MV-4-11 (cell line): Measurements from ENCODE around the gene DUSP10.

Experiments used
- DNase-seq: peaks from one replicate; lab custom pipeline; 2025; lab: John Stamatoyannopoulos, UW

The DUSP10 gene

DNA sequence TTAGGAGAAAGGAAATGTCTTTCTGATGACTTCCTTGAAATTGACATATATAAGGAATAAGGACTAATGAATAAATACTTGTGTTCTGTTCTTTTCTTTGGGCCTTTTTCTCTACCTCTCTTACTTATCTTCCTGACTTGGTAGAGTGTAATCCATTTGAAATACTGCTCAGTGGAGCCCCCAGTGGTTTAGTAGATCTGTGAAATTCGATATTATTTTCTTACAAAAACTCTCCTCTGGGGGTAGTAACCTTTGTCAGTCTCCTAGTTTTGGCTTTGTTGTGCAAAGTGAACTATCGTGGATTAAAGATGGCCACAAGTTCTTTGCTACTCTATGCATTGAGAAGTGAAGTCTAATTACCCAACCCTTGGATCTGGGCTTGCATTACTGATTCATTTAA, 48.8 kb downstream of the DUSP10 start:
- DNase-seq: no peak

DNA sequence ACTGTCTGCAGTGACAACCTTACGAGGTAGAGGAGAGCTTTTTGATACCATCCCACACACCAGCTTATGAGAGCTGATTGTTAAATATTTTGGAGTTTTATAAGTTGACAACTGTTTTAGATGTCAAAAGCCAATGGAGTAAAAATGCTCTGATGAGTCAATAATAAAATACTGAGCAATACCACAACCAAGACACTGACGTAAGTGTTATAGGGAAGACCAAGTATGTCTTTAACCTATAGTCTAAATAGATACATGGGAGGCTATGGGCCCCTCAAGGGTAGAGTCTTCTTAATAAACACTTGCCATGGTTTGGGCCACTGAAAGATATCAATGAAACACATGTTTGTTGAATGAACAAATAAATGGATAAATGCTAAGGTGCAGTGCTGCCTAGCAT, 49.2 kb downstream of the DUSP10 start:
- no peak for DNase-seq

DNA sequence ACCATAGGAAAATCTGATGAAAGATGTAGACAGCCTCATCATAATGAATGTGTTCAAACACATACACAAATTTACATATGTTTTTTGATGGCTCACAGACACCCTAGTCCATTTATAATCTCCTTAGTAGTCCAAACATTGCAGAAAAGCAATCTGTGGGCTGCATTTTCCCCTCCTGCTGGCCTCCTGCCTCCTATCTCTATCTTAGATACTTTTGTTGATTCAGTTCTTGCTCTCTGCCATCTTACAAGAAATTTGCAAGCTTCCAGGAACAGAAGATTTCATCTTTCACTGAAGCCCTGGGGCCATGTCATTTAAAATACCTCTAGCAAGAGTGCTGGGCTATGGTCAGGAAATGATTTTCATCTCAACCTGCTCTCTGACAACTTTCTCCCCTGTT, 50.6 kb downstream of the DUSP10 start:
- no peak for DNase-seq

DNA sequence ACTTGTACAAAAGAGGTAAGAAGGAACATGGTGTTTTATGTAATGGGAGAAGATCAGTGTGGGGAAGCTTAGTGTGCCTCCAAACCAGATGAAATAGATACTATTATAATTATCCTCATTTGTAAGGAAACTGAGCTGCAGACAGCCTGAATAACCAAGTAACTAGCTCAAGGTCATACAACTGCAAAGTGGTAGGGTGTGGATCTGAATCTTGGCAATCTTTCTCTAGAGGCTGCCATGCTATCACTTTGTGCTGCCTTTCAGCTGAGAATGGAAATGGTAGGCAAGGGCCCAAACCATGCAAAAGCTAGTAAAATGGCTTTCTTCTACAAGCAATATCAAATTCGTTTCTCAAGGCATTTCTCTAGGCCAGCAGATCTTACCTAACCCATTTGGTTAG, 51.0 kb downstream of the DUSP10 start:
- no peak for DNase-seq

DNA sequence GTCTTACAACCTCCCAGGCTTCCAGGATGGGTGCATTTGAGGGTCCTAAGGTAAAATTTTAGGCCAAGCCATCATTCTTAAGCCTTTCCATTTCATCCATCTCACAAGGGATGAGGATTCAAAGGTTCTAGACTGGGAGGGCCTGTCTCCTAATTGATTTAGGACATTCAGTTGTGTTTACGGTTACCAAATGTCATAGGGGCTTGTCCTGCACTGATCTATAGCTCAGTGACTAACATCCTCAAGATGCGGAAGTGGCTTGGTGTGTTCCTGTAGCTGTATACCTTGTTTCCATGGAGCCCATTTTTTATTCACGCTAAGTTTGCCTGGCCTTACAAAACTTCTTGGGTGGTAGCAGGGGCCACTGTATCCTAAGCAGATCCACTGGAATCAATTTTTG, 52.8 kb downstream of the DUSP10 start:
- DNase-seq: peak; percentile 84

DNA sequence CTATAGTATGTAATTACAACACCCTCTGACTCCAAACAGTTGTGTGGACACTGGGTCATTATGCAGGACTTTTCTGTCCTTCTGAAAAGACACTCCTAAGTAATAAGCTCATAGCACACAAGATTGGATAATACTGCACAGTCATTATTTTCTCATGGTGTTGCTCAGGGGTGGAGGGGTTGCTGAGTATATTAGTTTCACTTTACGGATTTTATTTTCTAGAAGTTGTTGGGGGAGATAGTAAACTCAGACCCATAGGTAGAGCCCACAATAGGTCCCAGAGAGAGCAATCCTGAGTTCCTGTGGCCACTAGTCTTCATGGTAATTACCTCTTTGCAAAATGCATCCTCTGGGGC, 53.4 kb downstream of the DUSP10 start:
- DNase-seq: no peak

DNA sequence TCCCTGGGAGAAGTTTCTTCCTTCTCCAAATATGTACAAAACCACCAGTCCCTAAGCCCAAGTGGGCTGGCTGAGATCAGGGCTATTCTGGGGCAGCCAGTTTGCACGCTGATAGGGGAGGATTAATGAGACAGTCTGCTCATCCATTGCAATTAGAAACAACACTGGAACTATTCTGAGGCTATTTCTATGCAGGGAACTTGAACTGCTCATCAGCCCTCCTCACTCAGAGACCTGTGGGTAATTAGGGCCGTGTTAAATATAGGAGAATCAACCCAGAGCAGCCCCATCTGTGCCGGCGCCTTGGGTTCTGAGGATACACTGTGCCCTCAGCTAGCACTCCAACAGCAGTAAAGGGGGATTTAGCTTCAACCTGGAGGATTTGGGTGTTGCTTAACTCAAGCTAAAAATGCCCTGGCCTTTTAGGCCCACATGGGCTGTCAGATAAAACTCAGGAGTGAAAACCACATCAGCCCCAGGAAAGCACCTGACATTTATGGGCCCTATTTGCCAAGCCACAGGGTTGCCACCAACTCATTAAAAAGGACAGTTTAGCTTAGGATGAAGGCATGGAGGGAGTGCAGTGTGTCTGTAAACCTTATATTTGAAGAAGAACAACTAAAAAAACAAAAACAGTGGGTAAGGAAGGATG, 53.9 kb downstream of the DUSP10 start:
- no peak for DNase-seq

DNA sequence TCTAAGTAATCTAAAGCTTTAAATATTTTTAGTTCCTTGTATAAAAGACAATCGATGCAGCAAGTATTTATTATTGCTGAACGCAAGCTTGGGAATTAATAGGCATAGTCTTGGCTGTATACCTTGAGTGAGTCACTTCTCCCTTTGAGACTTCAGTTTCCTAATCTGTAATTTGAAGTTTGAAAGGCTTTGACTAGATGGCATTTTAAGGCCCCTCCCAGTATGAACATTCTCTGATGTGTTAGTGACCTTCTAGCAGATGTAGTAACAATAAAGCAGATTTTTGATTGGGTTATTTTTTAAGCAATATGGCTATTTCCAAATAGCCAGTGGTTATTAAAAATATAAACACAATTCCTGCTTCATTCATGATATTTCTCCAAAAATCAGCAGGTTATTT, 58.2 kb downstream of the DUSP10 start:
- no peak for DNase-seq

DNA sequence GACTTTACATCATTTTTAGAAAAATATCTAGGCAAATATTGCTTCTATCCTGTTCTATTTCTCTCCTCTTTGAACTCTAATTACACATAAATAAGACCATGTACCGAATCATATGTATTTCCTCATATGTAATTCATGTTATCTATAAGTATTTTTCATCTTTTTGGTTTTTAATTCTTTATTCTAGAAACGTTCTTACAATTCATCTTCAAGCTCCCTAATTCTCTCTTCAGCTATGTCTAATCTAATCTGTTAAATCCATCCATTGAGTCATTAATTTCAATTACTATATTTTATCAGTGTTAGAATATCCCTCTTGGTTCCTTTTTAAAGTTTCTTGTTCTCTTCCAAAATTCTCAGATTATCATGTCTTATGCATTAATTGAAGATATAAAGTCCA, 61.8 kb downstream of the DUSP10 start:
- no peak for DNase-seq

DNA sequence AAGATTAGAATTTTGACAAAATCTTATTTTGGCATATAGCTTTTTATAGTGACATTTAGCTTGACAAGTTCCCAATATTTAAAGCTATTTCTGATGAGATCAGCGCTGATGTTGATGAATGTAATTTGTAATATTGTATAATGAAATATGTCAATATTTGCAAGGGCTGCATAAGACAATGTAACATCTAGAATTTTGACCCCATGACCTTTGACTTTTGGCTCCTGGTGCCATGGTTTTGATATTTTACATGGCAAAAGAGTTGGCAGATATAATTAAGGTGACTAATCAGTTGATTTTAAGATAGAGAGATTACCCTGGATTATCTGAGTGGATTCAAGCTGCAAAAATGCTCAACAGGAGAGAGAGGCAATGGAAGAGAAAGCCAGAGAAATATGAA, 63.9 kb downstream of the DUSP10 start:
- no peak for DNase-seq

DNA sequence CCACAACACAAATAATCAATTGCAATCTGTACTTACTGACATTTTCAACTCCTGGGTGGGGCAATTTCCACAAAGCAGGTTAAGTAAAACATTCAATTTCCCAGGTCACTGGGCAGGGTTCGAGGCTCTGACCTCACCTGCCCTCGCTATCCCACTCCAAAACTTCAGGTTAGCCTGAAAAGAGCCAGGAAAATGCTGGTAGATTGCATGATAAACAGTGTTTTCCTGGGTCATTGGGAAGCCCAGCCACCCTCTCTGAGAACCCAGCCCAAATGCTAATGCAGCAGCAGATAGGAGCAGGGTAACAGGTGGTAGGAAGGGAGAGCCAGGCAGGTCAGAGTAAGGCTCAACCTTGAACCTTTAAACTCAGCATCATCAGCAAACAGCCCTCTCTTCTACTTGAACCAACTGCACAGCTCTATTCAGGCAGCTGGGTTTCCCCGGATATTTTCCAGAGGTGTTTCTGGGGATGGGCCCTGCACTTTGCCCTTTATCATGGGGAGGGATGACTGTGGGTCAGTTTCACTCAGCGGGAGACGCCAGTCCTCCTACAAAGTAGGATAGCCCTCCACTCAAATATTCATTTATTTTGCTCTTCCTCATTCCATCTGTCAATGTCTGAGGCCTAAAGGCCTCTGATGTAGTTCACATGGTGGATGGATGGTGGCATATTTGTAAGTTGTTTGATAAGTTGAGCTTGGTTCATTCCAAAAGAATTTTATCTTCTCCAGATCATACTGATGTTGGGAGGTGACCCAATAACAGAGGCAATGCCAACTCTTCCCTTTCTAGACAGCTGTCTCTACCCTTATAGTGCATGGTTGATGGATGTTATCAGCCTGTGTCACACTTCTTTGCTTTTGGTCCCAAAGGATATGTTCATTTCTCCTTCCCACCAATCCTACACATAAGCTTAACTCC, 65.7 kb downstream of the DUSP10 start:
- DNase-seq: no peak

DNA sequence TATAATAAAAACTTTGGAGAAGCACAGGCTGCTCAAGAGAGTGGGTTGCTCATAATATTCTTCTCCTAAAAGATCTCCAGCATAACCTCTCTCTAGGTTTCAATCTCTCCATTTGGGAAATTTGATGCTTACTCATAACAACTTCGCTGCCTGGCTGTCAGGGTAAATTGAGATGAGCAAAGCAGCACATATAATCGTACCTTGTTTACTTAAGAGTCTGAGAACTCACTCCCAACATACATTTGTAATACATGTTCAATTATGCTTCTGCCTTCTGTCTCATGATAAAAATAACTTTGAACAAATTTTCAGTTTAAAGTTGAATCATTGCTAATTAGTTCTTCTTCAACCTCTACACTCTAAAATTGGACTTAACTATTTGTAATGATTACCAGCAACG, 68.9 kb downstream of the DUSP10 start:
- DNase-seq: no peak

DNA sequence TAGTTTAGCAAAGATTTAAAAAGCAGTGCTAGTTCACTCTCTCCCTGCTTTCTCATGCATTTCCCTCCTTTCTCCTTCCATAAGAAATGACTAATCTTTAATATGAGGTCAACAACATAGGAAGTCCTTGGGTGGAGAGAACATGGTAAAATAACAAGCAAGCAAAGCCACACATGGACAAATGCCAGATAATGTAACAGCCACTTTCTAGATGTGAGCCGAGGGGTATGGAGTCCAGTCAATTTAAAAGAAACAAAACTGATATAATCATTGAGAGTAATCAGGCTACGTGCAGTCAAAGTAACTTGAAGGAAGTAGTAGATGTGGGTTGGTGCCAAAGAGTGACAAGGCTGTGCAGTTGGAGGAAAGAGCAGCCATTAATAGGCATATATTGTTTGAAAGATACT, 69.6 kb downstream of the DUSP10 start:
- no peak for DNase-seq

DNA sequence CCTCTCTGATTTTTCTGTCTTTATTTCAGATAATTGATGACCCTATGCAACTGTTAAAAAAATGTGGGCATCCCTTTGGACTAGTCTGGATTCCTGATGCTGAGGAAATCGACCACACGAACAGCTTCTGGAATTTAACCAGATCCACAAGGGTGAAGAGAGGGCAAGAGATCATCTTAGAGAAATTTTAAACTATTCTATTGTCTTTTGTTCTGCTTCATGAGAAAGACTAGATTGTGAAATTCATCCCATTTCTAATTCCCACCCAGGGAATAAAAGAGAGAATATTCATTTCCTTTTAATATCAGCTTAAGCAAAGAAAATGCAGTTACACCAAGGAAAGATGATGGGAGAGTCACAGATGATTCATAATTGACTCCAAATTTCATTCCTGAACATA, 71.8 kb downstream of the DUSP10 start:
- DNase-seq: no peak

DNA sequence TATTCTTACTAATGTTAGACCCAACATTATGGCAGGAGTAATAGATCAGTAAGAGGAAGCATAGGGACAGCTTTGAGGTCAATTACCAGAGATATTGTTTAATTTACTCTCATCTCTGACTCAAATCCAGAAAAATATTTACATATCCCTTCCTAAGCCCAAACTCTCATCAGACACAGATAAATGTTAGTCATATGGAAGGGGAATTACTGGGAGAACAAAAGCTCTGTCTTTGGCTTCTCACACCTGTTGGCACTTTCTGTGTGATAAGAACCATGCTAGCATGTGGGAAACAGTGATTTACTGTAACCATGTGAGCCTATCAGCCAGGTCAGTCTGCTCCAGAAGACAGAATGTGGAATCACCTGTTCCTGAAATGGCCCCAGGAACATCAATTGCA, 72.4 kb downstream of the DUSP10 start:
- no peak for DNase-seq

DNA sequence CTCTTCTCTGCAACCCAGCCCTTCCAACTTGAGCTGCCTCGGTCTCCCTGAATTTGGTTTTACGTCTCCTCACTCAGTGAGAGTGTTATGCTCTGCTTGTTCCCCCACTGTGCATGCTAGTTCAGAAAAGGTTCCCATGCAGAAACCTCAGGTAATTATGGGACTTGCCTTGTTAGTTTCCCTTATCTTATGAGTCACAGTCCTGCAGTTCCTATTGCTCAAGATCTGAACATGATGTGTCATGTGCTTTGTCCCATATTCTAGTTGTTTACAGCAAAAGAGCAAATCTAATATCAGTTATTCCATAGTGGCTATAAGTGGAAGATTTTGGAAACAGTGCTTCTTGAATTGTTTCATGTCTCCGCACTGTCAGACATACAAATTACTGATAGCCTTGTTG, 74.4 kb downstream of the DUSP10 start:
- DNase-seq: peak; percentile 70

DNA sequence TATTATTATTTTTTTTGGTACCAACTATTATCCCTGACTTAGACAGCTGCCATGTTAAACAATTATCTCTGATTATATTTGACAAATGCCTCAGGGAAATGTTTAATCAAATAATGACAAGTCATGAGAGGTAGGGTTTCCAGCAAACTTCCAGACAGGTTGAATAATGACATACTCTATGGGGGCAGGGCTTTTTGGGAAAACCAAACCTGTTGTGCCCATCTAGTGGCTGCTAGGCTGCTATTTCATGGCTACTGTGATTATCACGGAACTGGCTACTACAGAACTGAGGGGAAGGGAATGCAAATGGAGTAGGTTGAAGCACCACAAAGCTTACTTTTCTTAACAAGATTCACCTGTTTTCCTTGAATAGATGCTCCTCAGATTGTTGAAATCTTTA, 77.6 kb downstream of the DUSP10 start:
- DNase-seq: no peak

DNA sequence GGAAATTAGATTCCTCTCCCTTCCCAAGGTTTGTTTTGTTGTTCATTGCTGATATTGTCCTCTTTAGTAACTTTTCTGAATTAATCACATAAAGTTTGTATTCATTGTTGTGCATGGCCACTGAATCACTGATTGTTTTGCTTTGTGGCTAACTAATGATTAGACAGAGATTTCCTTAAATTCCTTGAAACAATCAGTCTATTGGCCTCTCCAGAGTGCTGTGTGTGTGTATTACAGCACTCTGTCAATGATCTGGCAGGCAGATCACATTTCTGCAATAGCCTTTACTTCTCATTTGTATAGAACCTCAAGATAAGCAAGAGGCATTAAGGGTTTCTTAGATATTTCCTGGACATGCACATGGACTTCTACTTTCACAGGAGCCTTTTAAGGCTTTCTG, 78.6 kb downstream of the DUSP10 start:
- DNase-seq: no peak

DNA sequence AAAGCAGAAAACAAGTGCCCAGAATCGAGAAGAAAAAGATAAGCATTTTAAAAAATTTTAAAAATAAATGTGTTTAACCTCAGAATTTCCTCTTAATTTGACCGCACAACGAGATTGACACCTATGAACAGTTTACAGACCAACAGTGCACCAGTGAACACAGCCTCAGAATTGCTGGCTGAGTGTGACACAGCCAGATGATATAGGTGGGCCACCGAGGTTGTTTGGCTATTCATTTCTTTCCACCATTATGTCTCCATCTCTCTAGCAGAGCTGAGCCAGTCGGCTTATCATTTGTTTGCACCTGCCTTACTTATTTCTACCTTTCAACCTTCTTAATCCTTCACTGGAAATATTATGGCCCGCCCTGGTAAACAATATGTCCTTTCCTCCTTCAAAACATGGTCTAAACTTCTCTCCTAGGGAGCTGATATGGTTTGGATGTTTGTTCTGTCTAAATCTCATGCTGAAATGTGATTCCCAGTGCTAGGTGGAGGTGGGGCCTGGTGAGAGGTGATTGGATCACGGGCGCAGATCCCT, 86.1 kb downstream of the DUSP10 start:
- DNase-seq: no peak
